GM12878 (cell line): ENCODE data around the gene CRYBA2.

Source experiments
- CTCF ChIP-seq, 3 experiments: IDR thresholded peaks in 2 of 3; conservative IDR thresholded peaks in 1 of 3; 2 replicates each; pipeline ENCODE4 v1.5.1; 2011; ENCODE audit warnings: low read depth in 3 of 3, low read length in 3 of 3, mild to moderate bottlenecking in 3 of 3, control low read depth in 2 of 3, moderate library complexity in 2 of 3, inconsistent platforms in 1 of 3, mixed read lengths in 1 of 3; ENCODE audit not compliant: control insufficient read depth in 2 of 3, insufficient read depth in 1 of 3; ENCODE audit errors: extremely low read depth in 1 of 3
- DPF2 ChIP-seq: fragments of 450-650 bp; IDR thresholded peaks from 2 replicates; pipeline ENCODE4 v1.6.1; 2017; ENCODE audit warnings: mild to moderate bottlenecking
- EZH2 ChIP-seq: IDR thresholded peaks from 2 replicates; pipeline ENCODE4 v1.6.1; 2012; ENCODE audit warnings: low read depth, mild to moderate bottlenecking, control low read depth, inconsistent platforms, low read length, borderline replicate concordance; ENCODE audit not compliant: control insufficient read depth
- ZBTB33 ChIP-seq: fragments of 450-650 bp; IDR thresholded peaks from 2 replicates; pipeline ENCODE4 v1.6.1; 2017; ENCODE audit warnings: mild to moderate bottlenecking

- TF ChIP-seq EZH2 (no peak), DPF2 (no peak), CTCF (IDR thresholded peaks at IDR 0.05 in 2 of 3, conservative IDR thresholded peaks at IDR 0.05 in 1 of 3; ENCODE audit: control insufficient read depth in 2 of 3, extremely low read depth in 1 of 3, insufficient read depth in 1 of 3, low read depth in 3 of 3, low read length in 3 of 3) (no peak), ZBTB33 (no peak)
Measured at GRCh38 chr2:218963601-218964000, 29.6 kb downstream of the CRYBA2 start.
